ENCODE results near the gene ZMIZ1. TPM values are rescaled to one million over a fixed set of nuclear protein-coding genes. Genes with fewer than 3 reads are reported as not detected.
A peak's percentile ranks its signal among the peaks of the same experiment; 100 is the strongest.

Gene ZMIZ1
- total RNA-seq, 4 donors from 2014 or later, result 58.1 to 87.4 (median 74.2) TPM

GRCh38 chr10:79053481-79054202, 15.1 kb upstream of the ZMIZ1 start:
- no peak overlapping the region for H3K4me3 ChIP-seq (ENCODE audit: low read depth, poor library complexity, severe bottlenecking)
- TF ChIP-seq POLR2A (IDR thresholded peaks at IDR 0.05) (no peak), CTCF (IDR thresholded peaks at IDR 0.05) (no peak)
- 90 to 91% methylated on average over 11 of the region's 11 CpGs for WGBS, 2 donors
- peak in 1 of 2 donors; percentile 76 for DNase-seq (ENCODE audit: low spot score in 2 of 2)
- intact Hi-C loops (cut with DNase I; ENCODE audit: low total_unique reads), result loop anchor here (10.0 kb wide), 1 partner anchor 309 kb away; no protein-coding TSS in a partner anchor

GRCh38 chr10:79054203-79055099, 14.3 kb upstream of the ZMIZ1 start:
- no peak for TF ChIP-seq CTCF (IDR thresholded peaks at IDR 0.05)
- TF ChIP-seq POLR2A (IDR thresholded peaks at IDR 0.05), result no peak
- DNase-seq (ENCODE audit: low spot score in 2 of 2), result peak; percentile 59 to 85
- 65 to 69% methylated on average over 12 to 13 of the region's 13 CpGs for WGBS, 2 donors
- intact Hi-C loops (cut with DNase I; ENCODE audit: low total_unique reads), result loop anchor here (10.0 kb wide), 1 partner anchor 310 kb away; no protein-coding TSS in a partner anchor
- H3K4me3 ChIP-seq (ENCODE audit: low read depth, poor library complexity, severe bottlenecking), result no peak overlapping the region

GRCh38 chr10:79055100-79055782, 13.5 kb upstream of the ZMIZ1 start:
- no peak overlapping the region for H3K4me3 ChIP-seq (ENCODE audit: low read depth, poor library complexity, severe bottlenecking)
- WGBS, 2 donors, result 95 to 96% methylated on average over 10 of the region's 10 CpGs
- intact Hi-C loops (cut with DNase I; ENCODE audit: low total_unique reads), result loop anchor here (10.0 kb wide), 1 partner anchor 310 kb away; no protein-coding TSS in a partner anchor
- TF ChIP-seq POLR2A (IDR thresholded peaks at IDR 0.05) (no peak), CTCF (IDR thresholded peaks at IDR 0.05) (no peak)
- DNase-seq (ENCODE audit: low spot score in 2 of 2), result peak in 1 of 2 donors; percentile 48

GRCh38 chr10:79055892-79056291, 12.9 kb upstream of the ZMIZ1 start:
- TF ChIP-seq CTCF (IDR thresholded peaks at IDR 0.05), result no peak
- no peak for TF ChIP-seq POLR2A (IDR thresholded peaks at IDR 0.05)
- DNase-seq (ENCODE audit: low spot score in 2 of 2), result peak in 1 of 2 donors; percentile 49
- intact Hi-C loops (cut with DNase I; ENCODE audit: low total_unique reads), result loop anchor here (10.0 kb wide), 1 partner anchor 311 kb away; no protein-coding TSS in a partner anchor
- no peak overlapping the region for H3K4me3 ChIP-seq (ENCODE audit: low read depth, poor library complexity, severe bottlenecking)
- WGBS, 2 donors, result 89% methylated on average over 4 of the region's 4 CpGs

GRCh38 chr10:79056361-79056735, 12.4 kb upstream of the ZMIZ1 start:
- no peak for TF ChIP-seq POLR2A (IDR thresholded peaks at IDR 0.05)
- no peak for TF ChIP-seq CTCF (IDR thresholded peaks at IDR 0.05)
- intact Hi-C loops (cut with DNase I; ENCODE audit: low total_unique reads), result loop anchor here (10.0 kb wide), 1 partner anchor 312 kb away; no protein-coding TSS in a partner anchor
- DNase-seq (ENCODE audit: low spot score in 2 of 2), result peak in 1 of 2 donors; percentile 58
- no peak overlapping the region for H3K4me3 ChIP-seq (ENCODE audit: low read depth, poor library complexity, severe bottlenecking)
- WGBS, 2 donors, result 87 to 91% methylated on average over 8 of the region's 8 CpGs

All from lower leg skin (tissue), 4 donors.